H1 (cell line): ENCODE data around the gene TEK.

Source experiments
- EP300 ChIP-seq, 2 experiments: IDR thresholded peaks; 1 replicate in 1 of 2; 2 replicates in 1 of 2; pipeline ENCODE4 v1.6.1; 2011 to 2012; ENCODE audit warnings: low read depth in 2 of 2, low read length in 2 of 2, mild to moderate bottlenecking in 2 of 2, borderline replicate concordance in 1 of 2, inconsistent platforms in 1 of 2, moderate library complexity in 1 of 2
- TF ChIP-seq, protein P1 (sequence below), 3 experiments: IDR thresholded peaks; 1 replicate in 2 of 3; 2 replicates in 1 of 3; pipeline versions ENCODE4 v1.5.1 to v1.6.1; 2011; ENCODE audit warnings: low read length in 3 of 3, mild to moderate bottlenecking in 3 of 3, inconsistent platforms in 2 of 3, low read depth in 1 of 3, moderate library complexity in 1 of 3; ENCODE audit not compliant: insufficient read depth in 1 of 3; ENCODE audit errors: control extremely low read depth in 1 of 3

DNA sequence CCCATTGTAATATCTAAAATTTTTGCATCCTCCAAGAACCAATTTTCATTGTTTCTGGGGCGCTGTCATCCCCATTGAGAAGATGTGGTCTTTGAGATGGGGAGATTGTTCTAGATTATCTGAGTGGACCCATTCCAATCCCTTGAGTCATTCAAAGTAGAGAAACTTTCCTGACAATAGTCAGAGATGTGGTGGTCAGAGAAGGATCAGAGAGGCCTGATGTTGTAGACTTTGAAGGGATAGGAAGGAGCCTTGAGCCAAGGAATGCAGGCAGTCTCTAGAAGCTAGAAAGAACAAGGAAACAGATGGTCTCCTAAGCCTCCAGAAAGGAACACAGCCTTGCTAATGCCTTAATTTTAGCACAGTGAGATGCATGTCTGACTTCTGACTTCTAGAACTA lies 80.4 kb downstream of the TEK start:
- TF ChIP-seq, protein P1, sequence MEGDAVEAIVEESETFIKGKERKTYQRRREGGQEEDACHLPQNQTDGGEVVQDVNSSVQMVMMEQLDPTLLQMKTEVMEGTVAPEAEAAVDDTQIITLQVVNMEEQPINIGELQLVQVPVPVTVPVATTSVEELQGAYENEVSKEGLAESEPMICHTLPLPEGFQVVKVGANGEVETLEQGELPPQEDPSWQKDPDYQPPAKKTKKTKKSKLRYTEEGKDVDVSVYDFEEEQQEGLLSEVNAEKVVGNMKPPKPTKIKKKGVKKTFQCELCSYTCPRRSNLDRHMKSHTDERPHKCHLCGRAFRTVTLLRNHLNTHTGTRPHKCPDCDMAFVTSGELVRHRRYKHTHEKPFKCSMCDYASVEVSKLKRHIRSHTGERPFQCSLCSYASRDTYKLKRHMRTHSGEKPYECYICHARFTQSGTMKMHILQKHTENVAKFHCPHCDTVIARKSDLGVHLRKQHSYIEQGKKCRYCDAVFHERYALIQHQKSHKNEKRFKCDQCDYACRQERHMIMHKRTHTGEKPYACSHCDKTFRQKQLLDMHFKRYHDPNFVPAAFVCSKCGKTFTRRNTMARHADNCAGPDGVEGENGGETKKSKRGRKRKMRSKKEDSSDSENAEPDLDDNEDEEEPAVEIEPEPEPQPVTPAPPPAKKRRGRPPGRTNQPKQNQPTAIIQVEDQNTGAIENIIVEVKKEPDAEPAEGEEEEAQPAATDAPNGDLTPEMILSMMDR (IDR thresholded peaks at IDR 0.05; ENCODE audit: control extremely low read depth in 1 of 3, insufficient read depth in 1 of 3, low read depth in 1 of 3, low read length in 3 of 3): no peak
- TF ChIP-seq EP300 (IDR thresholded peaks at IDR 0.05; ENCODE audit: borderline replicate concordance in 1 of 2, low read depth in 2 of 2, low read length in 2 of 2): no peak
